ENCODE data around the gene MLYCD. TPM values are rescaled to one million over a fixed set of nuclear protein-coding genes. Genes with fewer than 3 reads are reported as not detected.

The MLYCD gene
- total RNA-seq, 1 donor from 2014 or later: 2.8 TPM

GRCh38 chr16:83971165-83972130 is 72.5 kb downstream of the MLYCD start:
- H3K4me3 ChIP-seq (ENCODE audit: insufficient read depth, low read depth, low read length): no peak overlapping the region
- Mint-ChIP-seq H3K4me3 (ENCODE audit: unreplicated experiment) (no peak overlapping the region), H3K27me3 (ENCODE audit: low read depth, unreplicated experiment) (peaks cover 46% of the 10 kb centered on the region), H3K27ac (ENCODE audit: unreplicated experiment) (no peak overlapping the region), H3K36me3 (ENCODE audit: low read depth, unreplicated experiment) (peaks cover under 1% of the 10 kb centered on the region), H3K9me3 (ENCODE audit: unreplicated experiment) (no peaks in the 10 kb centered on the region), H3K4me1 (ENCODE audit: low read depth, unreplicated experiment) (no peaks in the 10 kb centered on the region)
- no peak overlapping the region for H3K9ac ChIP-seq (ENCODE audit: low read length)
- H3K4me2 ChIP-seq (ENCODE audit: low read length): no peak overlapping the region
- DNase-seq (ENCODE audit: low read depth) (no peak), FAIRE-seq (no peak)
- no peak overlapping the region for H3K27ac ChIP-seq (ENCODE audit: low read depth, low read length)
- H3K79me2 ChIP-seq (ENCODE audit: insufficient read depth, low read length): no peaks in the 10 kb centered on the region
- no peaks in the 10 kb centered on the region for H3K36me3 ChIP-seq (ENCODE audit: insufficient read depth, low read length)
- H3K27me3 ChIP-seq (ENCODE audit: insufficient read depth, low read length): no peaks in the 10 kb centered on the region
- H2AFZ ChIP-seq (ENCODE audit: low read depth, low read length): no peak overlapping the region
- peaks cover 3% of the 10 kb centered on the region for H4K20me1 ChIP-seq (ENCODE audit: insufficient read depth, low read length)
- no peaks in the 10 kb centered on the region for H3K4me1 ChIP-seq (ENCODE audit: insufficient read depth, low read length)
- no peaks in the 10 kb centered on the region for H3K9me3 ChIP-seq (ENCODE audit: insufficient read depth, low read depth, low read length)
- no peak for TF ChIP-seq CTCF (IDR thresholded peaks at IDR 0.05; ENCODE audit: insufficient read depth, low read depth, low read length)
- TF ChIP-seq EZH2 (IDR thresholded peaks at IDR 0.05; ENCODE audit: insufficient read depth, low read length): no peak

- peaks cover 50% of the 10 kb centered on the region for H3K27me3 Mint-ChIP-seq (ENCODE audit: low read depth, unreplicated experiment)
- Histone ChIP-seq H3K9me3 (ENCODE audit: insufficient read depth, low read depth, low read length) (no peaks in the 10 kb centered on the region), H3K79me2 (ENCODE audit: insufficient read depth, low read length) (no peaks in the 10 kb centered on the region), H3K4me1 (ENCODE audit: insufficient read depth, low read length) (no peaks in the 10 kb centered on the region), H3K27ac (ENCODE audit: low read depth, low read length) (no peak overlapping the region), H4K20me1 (ENCODE audit: insufficient read depth, low read length) (peaks cover 3% of the 10 kb centered on the region), H3K27me3 (ENCODE audit: insufficient read depth, low read length) (no peaks in the 10 kb centered on the region), H3K4me2 (ENCODE audit: low read length) (no peak overlapping the region), H3K9ac (ENCODE audit: low read length) (no peak overlapping the region), H2AFZ (ENCODE audit: low read depth, low read length) (no peak overlapping the region), H3K4me3 (ENCODE audit: insufficient read depth, low read depth, low read length) (no peak overlapping the region), H3K36me3 (ENCODE audit: insufficient read depth, low read length) (no peaks in the 10 kb centered on the region)
- H3K9me3 Mint-ChIP-seq (ENCODE audit: unreplicated experiment): no peaks in the 10 kb centered on the region
- no peak overlapping the region for H3K4me3 Mint-ChIP-seq (ENCODE audit: unreplicated experiment)
- DNase-seq (ENCODE audit: low read depth) (no peak), FAIRE-seq (no peak)
- H3K27ac Mint-ChIP-seq (ENCODE audit: unreplicated experiment): no peak overlapping the region
- TF ChIP-seq CTCF (IDR thresholded peaks at IDR 0.05; ENCODE audit: insufficient read depth, low read depth, low read length): no peak
- no peak for TF ChIP-seq EZH2 (IDR thresholded peaks at IDR 0.05; ENCODE audit: insufficient read depth, low read length)
- H3K36me3 Mint-ChIP-seq (ENCODE audit: low read depth, unreplicated experiment): peaks cover 4% of the 10 kb centered on the region
- H3K4me1 Mint-ChIP-seq (ENCODE audit: low read depth, unreplicated experiment): no peaks in the 10 kb centered on the region
Observed at GRCh38 chr16:83972256-83973008, 73.5 kb downstream of the MLYCD start.

Data from astrocyte (in vitro differentiated cells and primary cell).